Endothelial cell of umbilical vein (primary cell): Measurements from ENCODE around the gene MME. TPM values are rescaled to one million over a fixed set of nuclear protein-coding genes. Genes with fewer than 3 reads are reported as not detected.

ENCODE experiments used
- BruUV-seq: library from RNA; stranded (reverse); fragments of 400-500 nt; replicated peaks from 2 replicates; lab custom pipeline; 2021; lab: Mats Ljungman, UMichigan
- CTCF ChIA-PET: fragments of 300-600, 350-600 bp; sonication (Branson Sonifier 250); formaldehyde crosslinking; loops from one replicate; lab custom pipeline; 2021; ENCODE audit warnings: antibody characterized with exemption, inconsistent platforms; lab: Charles Lee
- POLR2A ChIA-PET: fragments of 300-600, 350-600 bp; sonication (Branson Sonifier 250); formaldehyde crosslinking; loops from one replicate; lab custom pipeline; 2021; ENCODE audit warnings: antibody characterized with exemption, inconsistent platforms; lab: Charles Lee
- DNase-seq: peaks from one replicate; pipeline ENCODE4 v3.0.0-alpha.2; 2011; ENCODE audit warnings: low read depth, low spot score
- FAIRE-seq: peaks from 2 replicates; lab custom pipeline; 2011; peaks lifted over from hg19 to GRCh38; lab: Jason Lieb, UNC
- H2AFZ ChIP-seq: 2 replicates; pipeline ENCODE4 v1.6.0; 2012; ENCODE audit warnings: low read depth, low read length, control low read depth, inconsistent platforms
- H3K27ac ChIP-seq: 2 replicates; pipeline ENCODE4 v1.5.1; 2011; ENCODE audit warnings: low read depth, mild to moderate bottlenecking, control low read depth, low read length, moderate library complexity; ENCODE audit not compliant: insufficient read depth
- H3K27me3 ChIP-seq, 2 experiments: 2 replicates each; pipeline versions ENCODE4 v1.6.0 to v1.6.1; 2011; ENCODE audit warnings: low read length in 2 of 2, mixed read lengths in 1 of 2; ENCODE audit not compliant: control insufficient read depth in 2 of 2, insufficient read depth in 2 of 2
- H3K36me3 ChIP-seq, 2 experiments: 2 replicates in 1 of 2; 3 replicates in 1 of 2; pipeline ENCODE4 v1.5.1; 2011; ENCODE audit warnings: low read length in 2 of 2, mild to moderate bottlenecking in 1 of 2, moderate library complexity in 1 of 2; ENCODE audit not compliant: control insufficient read depth in 2 of 2, insufficient read depth in 2 of 2; ENCODE audit errors: extremely low read depth in 1 of 2
- H3K4me1 ChIP-seq: 3 replicates; pipeline ENCODE4 v1.5.1; 2011; ENCODE audit warnings: mild to moderate bottlenecking, low read length; ENCODE audit not compliant: control insufficient read depth, insufficient read depth; ENCODE audit errors: extremely low read depth
- H3K4me2 ChIP-seq: 2 replicates; pipeline ENCODE4 v1.6.1; 2011; ENCODE audit warnings: low read length, control low read depth, mixed read lengths; ENCODE audit not compliant: insufficient read depth
- H3K4me3 ChIP-seq, 3 experiments: fragments of 200-600 bp in 1 of 3; sonication (generic), shearing (Covaris generic) in 1 of 3; replicated peaks in 1 of 3; 2 replicates each; pipeline ENCODE4 v1.5.1; 2011 to 2016; ENCODE audit warnings: control low read depth in 3 of 3, low read length in 3 of 3, mild to moderate bottlenecking in 2 of 3, inconsistent platforms in 1 of 3, low read depth in 1 of 3, moderate library complexity in 1 of 3; ENCODE audit not compliant: insufficient read depth in 1 of 3
- H3K79me2 ChIP-seq: 2 replicates; pipeline ENCODE4 v1.6.0; 2012; ENCODE audit warnings: low read length, inconsistent platforms; ENCODE audit not compliant: control insufficient read depth, insufficient read depth
- H3K9ac ChIP-seq: replicated peaks from 2 replicates; pipeline ENCODE3; 2011; ENCODE audit warnings: low read length, control low read depth; ENCODE audit not compliant: insufficient read depth; ENCODE audit errors: extremely low read depth
- H3K9me1 ChIP-seq: replicated peaks from 3 replicates; pipeline ENCODE4 v1.6.0; 2011; ENCODE audit warnings: mild to moderate bottlenecking, low read length; ENCODE audit not compliant: control insufficient read depth, insufficient read depth; ENCODE audit errors: extremely low read depth
- H3K9me3 ChIP-seq: replicated peaks from 2 replicates; pipeline ENCODE4 v1.5.1; 2012; ENCODE audit warnings: low read length, inconsistent platforms; ENCODE audit not compliant: control insufficient read depth, insufficient read depth
- H4K20me1 ChIP-seq: replicated peaks from 2 replicates; pipeline ENCODE3; 2011; ENCODE audit warnings: mild to moderate bottlenecking, low read length; ENCODE audit not compliant: control insufficient read depth, insufficient read depth; ENCODE audit errors: extremely low read depth
- EZH2 ChIP-seq: IDR thresholded peaks from 2 replicates; pipeline ENCODE4 v1.6.1; 2012; ENCODE audit warnings: borderline replicate concordance, low read depth, mild to moderate bottlenecking, moderate library complexity, low read length, inconsistent platforms; ENCODE audit not compliant: severe bottlenecking
- FOS ChIP-seq: IDR thresholded peaks from 2 replicates; pipeline ENCODE4 v1.6.1; 2011; ENCODE audit warnings: mild to moderate bottlenecking, low read length, moderate library complexity, borderline replicate concordance; ENCODE audit not compliant: insufficient read depth
- GATA2 ChIP-seq: IDR thresholded peaks from 2 replicates; pipeline ENCODE4 v1.7.0; 2011; ENCODE audit warnings: low read depth, mild to moderate bottlenecking, moderate library complexity, mixed read lengths, low read length; ENCODE audit not compliant: insufficient read length, insufficient read depth
- JUN ChIP-seq: IDR thresholded peaks from 2 replicates; pipeline ENCODE4 v1.6.1; 2011; ENCODE audit warnings: borderline replicate concordance, low read depth; ENCODE audit not compliant: insufficient read length, insufficient read depth
- MYC ChIP-seq: IDR thresholded peaks from one replicate; pipeline ENCODE4 v1.6.1; 2011; ENCODE audit warnings: mild to moderate bottlenecking, low read depth, low read length
- POLR2A ChIP-seq: IDR thresholded peaks from 2 replicates; pipeline ENCODE4 v1.6.1; 2012; ENCODE audit warnings: low read depth, mild to moderate bottlenecking, control low read depth, low read length
- POLR2AphosphoS5 ChIP-seq: IDR thresholded peaks from 2 replicates; pipeline ENCODE4 v1.6.1; 2012; ENCODE audit warnings: low read depth, mild to moderate bottlenecking, control low read depth, low read length, moderate library complexity; ENCODE audit not compliant: insufficient read depth
- dilution Hi-C: fragments of 300-500 bp; cut with MboI; formaldehyde crosslinking; loops from one replicate; pipeline ENCODE4 v1.15.0; 2019; ENCODE audit warnings: low sequenced_read_pairs; ENCODE audit not compliant: extremely low pct_ligation_motif_present
- intact Hi-C: fragments of 100-400 bp; cut with micrococcal nuclease; formaldehyde crosslinking; loops from one replicate; pipeline ENCODE4 v1.10.0; 2022
- polyA plus RNA-seq, 4 experiments: library from polyadenylated mRNA; depleted of rRNA in 3 of 4; stranded (reverse) in 3 of 4; unstranded in 1 of 4; fragments of >200 nt; gene quantifications; 2 replicates each; pipeline versions ENCODE4 v1.2.1 to v1.2.3, GENCODE V29; 2011 to 2012; ENCODE audit warnings: missing spikeins in 1 of 4
- total RNA-seq: library from RNA; stranded (reverse); gene quantifications from 2 replicates; pipeline ENCODE4 v1.2.3, GENCODE V29; 2021
- TF ChIP-seq, protein P1 (sequence below), 2 donors: IDR thresholded peaks; 1 replicate in 1 of 2; 2 replicates in 1 of 2; pipeline ENCODE4 v1.5.1; 2011; ENCODE audit warnings: low read length in 2 of 2, mild to moderate bottlenecking in 2 of 2, moderate library complexity in 2 of 2, control low read depth in 1 of 2, inconsistent platforms in 1 of 2, low read depth in 1 of 2; ENCODE audit not compliant: insufficient read depth in 1 of 2; ENCODE audit errors: extremely low read depth in 1 of 2
- TF ChIP-seq, protein P2 (sequence below): IDR thresholded peaks from 2 replicates; pipeline ENCODE4 v1.6.1; 2011; ENCODE audit not compliant: insufficient read depth, insufficient read length

Gene MME
- total and polyA plus RNA-seq, 2 donors (not counting 3 experiments of a cell fraction or from before 2014, with no cell fraction given) = 6.0 to 10.5 TPM

GRCh38 chr3:155182467-155182866 lies 102.3 kb downstream of the MME start:
- DNase-seq (no peak), FAIRE-seq (no peak)
- Histone ChIP-seq H3K4me1 (no peaks in the 10 kb centered on the region), H3K79me2 (no peaks in the 10 kb centered on the region), H2AFZ (no peak overlapping the region), H3K27me3 (no peaks in the 10 kb centered on the region), H3K36me3 (no peaks in the 10 kb centered on the region), H3K4me3 (no peak overlapping the region), H3K9me3 (no peaks in the 10 kb centered on the region), H4K20me1 (no peaks in the 10 kb centered on the region), H3K27ac (no peak overlapping the region), H3K9ac (no peak overlapping the region), H3K4me2 (no peak overlapping the region), H3K9me1 (no peaks in the 10 kb centered on the region)
- TF ChIP-seq FOS (no peak), EZH2 (no peak), POLR2AphosphoS5 (no peak), JUN (no peak), POLR2A (no peak), GATA2 (no peak), MYC (no peak)
- TF ChIP-seq, protein P1, sequence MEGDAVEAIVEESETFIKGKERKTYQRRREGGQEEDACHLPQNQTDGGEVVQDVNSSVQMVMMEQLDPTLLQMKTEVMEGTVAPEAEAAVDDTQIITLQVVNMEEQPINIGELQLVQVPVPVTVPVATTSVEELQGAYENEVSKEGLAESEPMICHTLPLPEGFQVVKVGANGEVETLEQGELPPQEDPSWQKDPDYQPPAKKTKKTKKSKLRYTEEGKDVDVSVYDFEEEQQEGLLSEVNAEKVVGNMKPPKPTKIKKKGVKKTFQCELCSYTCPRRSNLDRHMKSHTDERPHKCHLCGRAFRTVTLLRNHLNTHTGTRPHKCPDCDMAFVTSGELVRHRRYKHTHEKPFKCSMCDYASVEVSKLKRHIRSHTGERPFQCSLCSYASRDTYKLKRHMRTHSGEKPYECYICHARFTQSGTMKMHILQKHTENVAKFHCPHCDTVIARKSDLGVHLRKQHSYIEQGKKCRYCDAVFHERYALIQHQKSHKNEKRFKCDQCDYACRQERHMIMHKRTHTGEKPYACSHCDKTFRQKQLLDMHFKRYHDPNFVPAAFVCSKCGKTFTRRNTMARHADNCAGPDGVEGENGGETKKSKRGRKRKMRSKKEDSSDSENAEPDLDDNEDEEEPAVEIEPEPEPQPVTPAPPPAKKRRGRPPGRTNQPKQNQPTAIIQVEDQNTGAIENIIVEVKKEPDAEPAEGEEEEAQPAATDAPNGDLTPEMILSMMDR (IDR thresholded peaks at IDR 0.05; ENCODE audit: extremely low read depth in 1 of 2, insufficient read depth in 1 of 2, low read depth in 1 of 2, low read length in 2 of 2) = no peak
- TF ChIP-seq, protein P2, sequence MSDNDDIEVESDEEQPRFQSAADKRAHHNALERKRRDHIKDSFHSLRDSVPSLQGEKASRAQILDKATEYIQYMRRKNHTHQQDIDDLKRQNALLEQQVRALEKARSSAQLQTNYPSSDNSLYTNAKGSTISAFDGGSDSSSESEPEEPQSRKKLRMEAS = no peak
- dilution Hi-C loops = no loop called here
- POLR2A ChIA-PET = no interaction called here
- intact Hi-C loops = no loop called here
- no TSS peak for BruUV-seq
- CTCF ChIA-PET = no interaction called here
